Measurements from ENCODE around the gene EIF4EBP2.
A peak's percentile ranks its signal among the peaks of the same experiment; 100 is the strongest.

EIF4EBP2 gene

GRCh38 chr10:70359017-70359550 is 44.9 kb upstream of the EIF4EBP2 start:
- no peak overlapping the region for H3K27ac ChIP-seq
- no peak for DNase-seq (ENCODE audit: low spot score)
- POLR2A ChIA-PET (ENCODE audit: low non-redundant PET): no interaction called here
- CTCF ChIA-PET: interaction anchor here (0.5 to 1.9 kb wide), 3 partner anchors 86 to 430 kb away, joined by 3 to 8 read pairs (median 3); no protein-coding TSS in a partner anchor
- TF ChIP-seq, protein P1, sequence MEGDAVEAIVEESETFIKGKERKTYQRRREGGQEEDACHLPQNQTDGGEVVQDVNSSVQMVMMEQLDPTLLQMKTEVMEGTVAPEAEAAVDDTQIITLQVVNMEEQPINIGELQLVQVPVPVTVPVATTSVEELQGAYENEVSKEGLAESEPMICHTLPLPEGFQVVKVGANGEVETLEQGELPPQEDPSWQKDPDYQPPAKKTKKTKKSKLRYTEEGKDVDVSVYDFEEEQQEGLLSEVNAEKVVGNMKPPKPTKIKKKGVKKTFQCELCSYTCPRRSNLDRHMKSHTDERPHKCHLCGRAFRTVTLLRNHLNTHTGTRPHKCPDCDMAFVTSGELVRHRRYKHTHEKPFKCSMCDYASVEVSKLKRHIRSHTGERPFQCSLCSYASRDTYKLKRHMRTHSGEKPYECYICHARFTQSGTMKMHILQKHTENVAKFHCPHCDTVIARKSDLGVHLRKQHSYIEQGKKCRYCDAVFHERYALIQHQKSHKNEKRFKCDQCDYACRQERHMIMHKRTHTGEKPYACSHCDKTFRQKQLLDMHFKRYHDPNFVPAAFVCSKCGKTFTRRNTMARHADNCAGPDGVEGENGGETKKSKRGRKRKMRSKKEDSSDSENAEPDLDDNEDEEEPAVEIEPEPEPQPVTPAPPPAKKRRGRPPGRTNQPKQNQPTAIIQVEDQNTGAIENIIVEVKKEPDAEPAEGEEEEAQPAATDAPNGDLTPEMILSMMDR (conservative IDR thresholded peaks at IDR 0.05; ENCODE audit: low read depth): no peak

- no peak overlapping the region for H3K27ac ChIP-seq
- TF ChIP-seq, protein P1 (conservative IDR thresholded peaks at IDR 0.05; ENCODE audit: low read depth): no peak
- POLR2A ChIA-PET (ENCODE audit: low non-redundant PET): no interaction called here
- DNase-seq (ENCODE audit: low spot score): no peak
- CTCF ChIA-PET: interaction anchor here (1.9 kb wide), 1 partner anchor 87 kb away, joined by 8 read pairs; no protein-coding TSS in a partner anchor
These were observed 43.7 kb upstream of the EIF4EBP2 start for GRCh38 chr10:70360215-70360614.

DNA sequence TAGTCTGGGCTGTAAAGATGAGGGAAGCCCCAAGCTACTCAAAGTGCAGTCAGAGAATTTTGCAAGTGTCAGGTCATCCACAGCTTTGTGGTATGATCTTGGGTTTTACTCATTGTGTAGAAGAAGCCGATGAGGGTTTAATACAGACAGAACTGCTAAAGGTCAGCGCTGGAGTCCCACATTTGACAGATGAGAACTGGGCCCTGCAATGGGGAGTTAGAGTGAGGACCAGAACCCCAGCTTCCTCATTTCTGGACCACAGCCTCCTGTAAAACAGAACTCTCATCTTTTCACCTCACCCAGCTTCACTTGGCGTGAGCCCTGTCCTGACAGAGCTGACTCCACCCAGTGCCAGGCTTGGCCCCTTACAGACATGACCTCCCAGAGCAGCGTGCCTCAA is 41.6 kb upstream of the EIF4EBP2 start:
- POLR2A ChIA-PET (ENCODE audit: low non-redundant PET): no interaction called here
- CTCF ChIA-PET: no interaction called here
- H3K27ac ChIP-seq: peak overlapping the region; percentile 99
- DNase-seq (ENCODE audit: low spot score): no peak
- TF ChIP-seq, protein P1 (conservative IDR thresholded peaks at IDR 0.05; ENCODE audit: low read depth): no peak

GRCh38 chr10:70363292-70363691 is 40.7 kb upstream of the EIF4EBP2 start:
- H3K27ac ChIP-seq: peak overlapping the region; percentile 99
- DNase-seq (ENCODE audit: low spot score): no peak
- TF ChIP-seq, protein P1 (conservative IDR thresholded peaks at IDR 0.05; ENCODE audit: low read depth): no peak
- ChIA-PET CTCF (interaction anchor here (1.3 to 5.3 kb wide), 4 partner anchors 11 to 142 kb away, joined by 3 to 84 read pairs (median 16); no protein-coding TSS in a partner anchor), POLR2A (ENCODE audit: low non-redundant PET) (no interaction called here)

- H3K27ac ChIP-seq: peak overlapping the region; percentile 99
- CTCF ChIA-PET: interaction anchor here (0.5 to 5.3 kb wide), 32 partner anchors 9 to 709 kb away, joined by 3 to 84 read pairs (median 4); partner anchors contain the start of gene PPA1
- DNase-seq (ENCODE audit: low spot score): peak; percentile 95
- POLR2A ChIA-PET (ENCODE audit: low non-redundant PET): no interaction called here
- TF ChIP-seq, protein P1 (conservative IDR thresholded peaks at IDR 0.05; ENCODE audit: low read depth): peak; percentile 88
These were observed 39.8 kb upstream of the EIF4EBP2 start for GRCh38 chr10:70363971-70364771.

GRCh38 chr10:70364772-70365091 is 39.2 kb upstream of the EIF4EBP2 start:
- POLR2A ChIA-PET (ENCODE audit: low non-redundant PET): no interaction called here
- TF ChIP-seq, protein P1 (conservative IDR thresholded peaks at IDR 0.05; ENCODE audit: low read depth): peak; percentile 53

More at GRCh38 chr10:70364772-70365091, 39.2 kb upstream of the EIF4EBP2 start:
- DNase-seq (ENCODE audit: low spot score): no peak
- CTCF ChIA-PET: interaction anchor here (0.6 to 5.3 kb wide), 28 partner anchors 9 to 709 kb away, joined by 3 to 84 read pairs (median 5); partner anchors contain the start of gene PPA1
- peak overlapping the region; percentile 99 for H3K27ac ChIP-seq
